H1 (cell line): Measurements from ENCODE around the gene ARNT2. TPM values are rescaled to one million over a fixed set of nuclear protein-coding genes. Genes with fewer than 3 reads are reported as not detected.

Experiments
- CTCF ChIA-PET: fragments of 300-600 bp; sonication (Branson Sonifier 250); formaldehyde crosslinking; loops from one replicate; lab custom pipeline; 2021; ENCODE audit not compliant: partially characterized antibody; lab: Charles Lee
- POLR2A ChIA-PET: fragments of 300-600 bp; sonication (Branson Sonifier 250); formaldehyde crosslinking; loops from one replicate; lab custom pipeline; 2021; ENCODE audit warnings: inconsistent platforms; ENCODE audit not compliant: partially characterized antibody; lab: Charles Lee
- DNase-seq, 2 experiments: peaks; one replicate each; pipeline versions ENCODE4 v3.0.0 to v3.0.0-alpha.2; 2010 to 2022; ENCODE audit warnings: low spot score in 2 of 2, low read depth in 1 of 2, mixed read lengths in 1 of 2
- FAIRE-seq: peaks from 2 replicates; lab custom pipeline; 2011; peaks lifted over from hg19 to GRCh38; lab: Jason Lieb, UNC
- H2AFZ ChIP-seq: 2 replicates; pipeline ENCODE4 v1.8.1; 2012; ENCODE audit warnings: low read length, inconsistent platforms
- H2AK5ac ChIP-seq: 2 replicates; pipeline ENCODE4 v1.6.1; 2013; ENCODE audit warnings: low read depth, low read length
- H2BK120ac ChIP-seq: replicated peaks from 2 replicates; pipeline ENCODE3; 2013; ENCODE audit warnings: low read depth, low read length, inconsistent platforms
- H2BK12ac ChIP-seq: 2 replicates; pipeline ENCODE4 v1.6.1; 2013; ENCODE audit warnings: low read depth, low read length
- H2BK15ac ChIP-seq: 2 replicates; pipeline ENCODE4 v1.6.1; 2013; ENCODE audit warnings: low read length
- H2BK20ac ChIP-seq: 2 replicates; pipeline ENCODE4 v1.6.1; 2013; ENCODE audit warnings: low read length
- H2BK5ac ChIP-seq: 2 replicates; pipeline ENCODE4 v1.6.1; 2013; ENCODE audit warnings: low read depth, low read length
- H3K14ac ChIP-seq: 2 replicates; pipeline ENCODE4 v1.6.1; 2013; ENCODE audit warnings: inconsistent platforms; ENCODE audit not compliant: insufficient read length
- H3K18ac ChIP-seq: 2 replicates; pipeline ENCODE4 v1.6.1; 2013; ENCODE audit warnings: low read length; ENCODE audit errors: extremely low read depth
- H3K23ac ChIP-seq: 2 replicates; pipeline ENCODE4 v1.6.1; 2013; ENCODE audit warnings: inconsistent platforms; ENCODE audit not compliant: insufficient read length
- H3K23me2 ChIP-seq: 2 replicates; pipeline ENCODE4 v1.6.1; 2013; ENCODE audit warnings: low read depth, low read length
- H3K27ac ChIP-seq: 2 replicates; pipeline ENCODE4 v1.6.1; 2011; ENCODE audit warnings: low read depth, low read length, inconsistent platforms
- H3K27me3 ChIP-seq, 4 experiments: replicated peaks in 1 of 4; 1 replicate in 1 of 4; 2 replicates in 3 of 4; pipeline versions ENCODE4 v1.6.1 to v1.8.1; 2011 to 2013; ENCODE audit warnings: low read length in 3 of 4, mild to moderate bottlenecking in 3 of 4, inconsistent platforms in 2 of 4, mixed read lengths in 2 of 4, moderate library complexity in 1 of 4; ENCODE audit not compliant: control insufficient read depth in 3 of 4, insufficient read depth in 3 of 4; ENCODE audit errors: extremely low read depth in 1 of 4
- H3K36me3 ChIP-seq, 4 experiments: 2 replicates each; pipeline versions ENCODE4 v1.6.1 to v1.8.1; 2011 to 2013; ENCODE audit warnings: mild to moderate bottlenecking in 4 of 4, low read length in 3 of 4, moderate library complexity in 2 of 4, control low read depth in 1 of 4, inconsistent platforms in 1 of 4; ENCODE audit not compliant: insufficient read depth in 4 of 4, control insufficient read depth in 2 of 4
- H3K4ac ChIP-seq: replicated peaks from 2 replicates; pipeline ENCODE3; 2013; ENCODE audit warnings: low read length, low read depth, mixed read lengths, inconsistent platforms; ENCODE audit not compliant: insufficient read length
- H3K4me1 ChIP-seq, 4 experiments: replicated peaks in 1 of 4; 1 replicate in 1 of 4; 2 replicates in 3 of 4; pipeline versions ENCODE4 v1.6.1 to v1.8.1; 2011 to 2013; ENCODE audit warnings: low read length in 3 of 4, inconsistent platforms in 2 of 4, mixed read lengths in 1 of 4; ENCODE audit not compliant: insufficient read depth in 4 of 4, control insufficient read depth in 3 of 4
- H3K4me2 ChIP-seq, 2 experiments: 2 replicates each; pipeline versions ENCODE4 v1.6.1 to v1.8.1; 2011 to 2013; ENCODE audit warnings: low read depth in 2 of 2, low read length in 2 of 2, control low read depth in 1 of 2, inconsistent platforms in 1 of 2, mild to moderate bottlenecking in 1 of 2; ENCODE audit not compliant: insufficient read depth in 1 of 2
- H3K4me3 ChIP-seq, 4 experiments: fragments of 200-600, 300-600 bp in 1 of 4; sonication (generic), shearing (Covaris generic), sonication (Bioruptor Twin) in 1 of 4; 2 replicates each; pipeline versions ENCODE4 v1.5.1 to v1.8.1; 2011 to 2016; ENCODE audit warnings: low read length in 4 of 4, low read depth in 3 of 4, control low read depth in 2 of 4, inconsistent platforms in 2 of 4, mild to moderate bottlenecking in 2 of 4, mixed read lengths in 1 of 4, moderate library complexity in 1 of 4; ENCODE audit not compliant: insufficient read depth in 2 of 4; ENCODE audit errors: extremely low read depth in 1 of 4
- H3K56ac ChIP-seq: replicated peaks from 2 replicates; pipeline ENCODE3; 2013; ENCODE audit warnings: low read depth, mild to moderate bottlenecking, mixed read lengths, low read length, inconsistent platforms; ENCODE audit not compliant: insufficient read length
- H3K79me1 ChIP-seq: 2 replicates; pipeline ENCODE4 v1.6.1; 2013; ENCODE audit warnings: low read depth, low read length, control low read depth
- H3K79me2 ChIP-seq, 2 experiments: 2 replicates each; pipeline versions ENCODE4 v1.6.1 to v1.8.1; 2012 to 2013; ENCODE audit warnings: low read length in 2 of 2, mild to moderate bottlenecking in 2 of 2, inconsistent platforms in 1 of 2; ENCODE audit not compliant: insufficient read depth in 2 of 2, control insufficient read depth in 1 of 2
- H3K9ac ChIP-seq, 4 experiments: replicated peaks in 1 of 4; 1 replicate in 1 of 4; 2 replicates in 3 of 4; pipeline versions ENCODE4 v1.6.1 to v1.8.1; 2011 to 2013; ENCODE audit warnings: low read depth in 3 of 4, low read length in 3 of 4, control low read depth in 2 of 4, mild to moderate bottlenecking in 2 of 4, moderate library complexity in 2 of 4, inconsistent platforms in 1 of 4; ENCODE audit errors: extremely low read depth in 1 of 4
- H3K9me3 ChIP-seq, 2 experiments: 2 replicates each; pipeline versions ENCODE4 v1.6.1 to v1.8.1; 2012 to 2013; ENCODE audit warnings: mild to moderate bottlenecking in 2 of 2, moderate library complexity in 2 of 2, control low read depth in 1 of 2, inconsistent platforms in 1 of 2, low read depth in 1 of 2, low read length in 1 of 2, mixed read lengths in 1 of 2; ENCODE audit not compliant: insufficient read depth in 2 of 2
- H4K20me1 ChIP-seq, 2 experiments: replicated peaks in 1 of 2; 2 replicates each; pipeline versions ENCODE3 to v1.8.1; 2011 to 2013; ENCODE audit warnings: inconsistent platforms in 2 of 2, low read length in 2 of 2, mild to moderate bottlenecking in 1 of 2; ENCODE audit not compliant: insufficient read depth in 2 of 2, control insufficient read depth in 1 of 2
- H4K5ac ChIP-seq: 2 replicates; pipeline ENCODE4 v1.6.1; 2013; ENCODE audit warnings: low read length, low read depth, mixed read lengths, inconsistent platforms; ENCODE audit not compliant: insufficient read length
- H4K8ac ChIP-seq: 2 replicates; pipeline ENCODE4 v1.8.0; 2013; ENCODE audit warnings: mild to moderate bottlenecking, moderate library complexity, low read length, inconsistent platforms; ENCODE audit not compliant: insufficient read depth; ENCODE audit errors: extremely low read depth
- H4K91ac ChIP-seq: replicated peaks from 2 replicates; pipeline ENCODE3; 2013; ENCODE audit warnings: low read length, mixed read lengths, inconsistent platforms; ENCODE audit not compliant: insufficient read length
- BACH1 ChIP-seq: IDR thresholded peaks from 2 replicates; pipeline ENCODE4 v1.6.1; 2012; ENCODE audit warnings: low read length, improper control_type of control experiment
- BRCA1 ChIP-seq: IDR thresholded peaks from 2 replicates; pipeline ENCODE4 v1.6.1; 2012; ENCODE audit warnings: low read depth, low read length, improper control_type of control experiment
- E2F6 ChIP-seq: IDR thresholded peaks from 2 replicates; pipeline ENCODE4 v1.6.1; 2012; ENCODE audit warnings: inconsistent platforms
- KDM4A ChIP-seq: IDR thresholded peaks from one replicate; pipeline ENCODE4 v1.7.1; 2012; ENCODE audit warnings: low read depth, mild to moderate bottlenecking, moderate library complexity, low read length, inconsistent platforms; ENCODE audit not compliant: severe bottlenecking
- RNF2 ChIP-seq: fragments of 200-900, 300-1000 bp; sonication (generic); IDR thresholded peaks from 2 replicates; pipeline ENCODE4 v1.7.1; 2016; ENCODE audit warnings: borderline replicate concordance, low read depth, mild to moderate bottlenecking, antibody characterized with exemption, low read length; ENCODE audit not compliant: poor library complexity, severe bottlenecking; ENCODE audit errors: missing control alignments
- SAP30 ChIP-seq: fragments of 300-600 bp; sonication (generic); IDR thresholded peaks from 2 replicates; pipeline ENCODE4 v1.7.1; 2012; ENCODE audit warnings: low read length, moderate library complexity, mild to moderate bottlenecking, inconsistent platforms; ENCODE audit not compliant: insufficient read depth, insufficient replicate concordance
- TBP ChIP-seq: IDR thresholded peaks from 2 replicates; pipeline ENCODE4 v1.6.1; 2011; ENCODE audit warnings: low read depth, low read length, improper control_type of control experiment
- YY1 ChIP-seq: IDR thresholded peaks from 2 replicates; pipeline ENCODE4 v1.6.1; 2011; ENCODE audit warnings: low read depth, mild to moderate bottlenecking, low read length
- WGBS, 2 experiments: shearing (Covaris generic) in 1 of 2; methylation state at CpG; one replicate each; pipeline versions ENCODE4 v1.1.6 to v1.1.7; 2013 to 2015; ENCODE audit warnings: low lambda C conversion rate in 2 of 2, mixed read lengths in 2 of 2, inconsistent platforms in 1 of 2, low coverage in 1 of 2, missing lambda C conversion rate in 1 of 2; ENCODE audit not compliant: insufficient replicate concordance in 2 of 2, insufficient coverage in 1 of 2, insufficient read length in 1 of 2; ENCODE audit errors: extremely low coverage in 1 of 2, missing lambda C conversion rate in 1 of 2; 5-methylcytosine and 5-hydroxymethylcytosine counted together
- polyA plus RNA-seq, 7 experiments: library from polyadenylated mRNA; depleted of rRNA in 3 of 7; stranded (reverse) in 5 of 7; unstranded in 2 of 7; fragments of >200 nt in 5 of 7; fragments of 200-250 nt in 2 of 7; gene quantifications; 1 replicate in 5 of 7; 2 replicates in 1 of 7; 4 replicates in 1 of 7; pipeline versions ENCODE4 v1.2.1 to v1.2.3, GENCODE V29; 2011 to 2013; ENCODE audit warnings: missing spikeins in 2 of 7, mixed read lengths in 2 of 7
- total RNA-seq: library from RNA; stranded (reverse); fragmentation: NEBNext Ultra II Directional; extraction: Animal tissue kit (Norgen Biotek cat#: 25700); gene quantifications from 2 replicates; pipeline ENCODE4 v1.2.1, GENCODE V29; 2021

The ARNT2 gene
- total and polyA plus RNA-seq, 2 of the 8 experiments (the other 6 are each of a cell fraction or from before 2014, with no cell fraction given): 9.5 to 14.6 TPM

- H2BK20ac ChIP-seq: no peak overlapping the region
- no peak overlapping the region for H3K27ac ChIP-seq
- no peak overlapping the region for H2BK12ac ChIP-seq
- H4K20me1 ChIP-seq: peaks cover 0 to 2% of the 10 kb centered on the region in 2 experiments
- H3K4ac ChIP-seq: no peak overlapping the region
- H3K9ac ChIP-seq: no peak overlapping the region; a peak in 1 of 7 replicates
- H4K8ac ChIP-seq: no peak overlapping the region; the same call in 1 of the 2 replicates
- H3K14ac ChIP-seq: no peak overlapping the region
- H3K36me3 ChIP-seq: no peaks in the 10 kb centered on the region
- FAIRE-seq: no peak
- CTCF ChIA-PET: interaction anchor here (1.0 to 5.1 kb wide), 24 partner anchors 9 to 401 kb away, joined by 3 to 133 read pairs (median 6); partner anchors contain the start of gene CEMIP
- no peak overlapping the region for H2BK120ac ChIP-seq
- no peak overlapping the region for H3K56ac ChIP-seq
- no peak overlapping the region for H4K91ac ChIP-seq
- no peaks in the 10 kb centered on the region for H3K79me1 ChIP-seq
- H3K27me3 ChIP-seq: no peaks in the 10 kb centered on the region
- H2BK5ac ChIP-seq: peak overlapping the region; percentile 46; the same call in 1 of the 2 replicates
- no peak for DNase-seq
- POLR2A ChIA-PET: interaction anchor here (2.8 kb wide), 1 partner anchor 210 kb away, joined by 9 read pairs; the partner anchor contains the start of gene CEMIP
- no peak overlapping the region for H3K23ac ChIP-seq
- H3K23me2 ChIP-seq: no peaks in the 10 kb centered on the region
- H3K4me3 ChIP-seq: no peak overlapping the region
- H3K18ac ChIP-seq: no peak overlapping the region
- no peak overlapping the region for H2AFZ ChIP-seq
- TF ChIP-seq RNF2 (no peak), BACH1 (no peak), TBP (no peak), BRCA1 (no peak), E2F6 (no peak), YY1 (no peak), SAP30 (no peak), KDM4A (no peak)
- H2AK5ac ChIP-seq: no peak overlapping the region
- WGBS, 2 experiments: 90% methylated on average over 20 of the region's 20 CpGs; no CpG with 5 or more reads in 1 of the 2 experiments
- no peaks in the 10 kb centered on the region for H3K9me3 ChIP-seq
- H2BK15ac ChIP-seq: no peak overlapping the region
- peaks cover 0 to 13% (median 3%) of the 10 kb centered on the region in 4 experiments; a peak in 4 of 7 replicates for H3K4me1 ChIP-seq
- H4K5ac ChIP-seq: no peak overlapping the region
- H3K4me2 ChIP-seq: no peak overlapping the region
- no peaks in the 10 kb centered on the region for H3K79me2 ChIP-seq
Observed at GRCh38 chr15:80568876-80569605, 164.9 kb downstream of the ARNT2 start.
